HEK293 (cell line): ENCODE results near the gene NAALADL2.

Source experiments
- ATF2 ChIP-seq: fragments of 450-650 bp; formaldehyde crosslinking; IDR thresholded peaks from 2 replicates; pipeline ENCODE4 v1.5.1; 2016; ENCODE audit warnings: missing biosample characterization, missing genetic modification characterization, low read depth
- CTCF ChIP-seq: fragments of 450-650 bp; formaldehyde crosslinking; IDR thresholded peaks from 2 replicates; pipeline ENCODE4 v1.5.1; 2016; ENCODE audit warnings: missing biosample characterization, missing genetic modification characterization
- EGR2 ChIP-seq: fragments of 450-650 bp; formaldehyde crosslinking; IDR thresholded peaks from 2 replicates; pipeline ENCODE4 v1.5.1; 2016; ENCODE audit warnings: low read depth, missing biosample characterization, missing genetic modification characterization
- HOXA7 ChIP-seq: sonication (generic); formaldehyde crosslinking; IDR thresholded peaks from 2 replicates; pipeline ENCODE4 v1.8.1; 2022; ENCODE audit warnings: missing genetic modification reagents, borderline replicate concordance
- IKZF3 ChIP-seq: fragments of 450-650 bp; IDR thresholded peaks from 2 replicates; pipeline ENCODE4 v1.5.0; 2018; ENCODE audit warnings: missing biosample characterization, mild to moderate bottlenecking, missing genetic modification characterization, moderate library complexity
- REST ChIP-seq: fragments of 450-650 bp; formaldehyde crosslinking; IDR thresholded peaks from 2 replicates; pipeline ENCODE4 v1.5.1; 2016; ENCODE audit warnings: missing biosample characterization, missing genetic modification characterization
- SALL2 ChIP-seq: fragments of 450-650 bp; formaldehyde crosslinking; IDR thresholded peaks from 2 replicates; pipeline ENCODE4 v1.5.0; 2017; ENCODE audit warnings: missing biosample characterization, mild to moderate bottlenecking, missing genetic modification characterization, borderline replicate concordance
- ZNF391 ChIP-seq: fragments of 450-650 bp; formaldehyde crosslinking; IDR thresholded peaks from 2 replicates; pipeline ENCODE4 v1.5.1; 2016; ENCODE audit warnings: low read depth, missing biosample characterization, missing genetic modification characterization, borderline replicate concordance
- ZNF433 ChIP-seq: fragments of 450-650 bp; formaldehyde crosslinking; IDR thresholded peaks from 2 replicates; pipeline ENCODE4 v1.5.1; 2016; ENCODE audit warnings: missing biosample characterization, missing genetic modification characterization, low read depth
- ZNF555 ChIP-seq: fragments of 450-650 bp; formaldehyde crosslinking; conservative IDR thresholded peaks from 2 replicates; pipeline ENCODE4 v1.5.1; 2017; ENCODE audit warnings: missing biosample characterization, mild to moderate bottlenecking, missing genetic modification characterization, inconsistent platforms
- ZNF558 ChIP-seq: fragments of 450-650 bp; formaldehyde crosslinking; IDR thresholded peaks from 2 replicates; pipeline ENCODE4 v1.5.1; 2016; ENCODE audit warnings: missing biosample characterization, missing genetic modification characterization
- ZNF626 ChIP-seq: fragments of 450-650 bp; sonication (Bioruptor Pico); formaldehyde crosslinking; IDR thresholded peaks from 2 replicates; pipeline ENCODE4 v1.5.1; 2018; ENCODE audit warnings: missing biosample characterization, missing genetic modification characterization, inconsistent platforms

GRCh38 chr3:175226444-175226843 is 367.3 kb downstream of the NAALADL2 start:
- no peak for TF ChIP-seq CTCF (tag by site-specific recombination)
- TF ChIP-seq ZNF555 (tag by site-specific recombination), result no peak
- TF ChIP-seq IKZF3, result no peak
- TF ChIP-seq ZNF558, result no peak
- TF ChIP-seq REST, result no peak
- TF ChIP-seq HOXA7 (CRISPR knock-in tag), result no peak
- no peak for TF ChIP-seq ZNF626 (tag by site-specific recombination)
- TF ChIP-seq ZNF433 (tag by site-specific recombination), result no peak
- TF ChIP-seq ATF2, result no peak
- TF ChIP-seq ZNF391 (tag by site-specific recombination), result no peak
- no peak for TF ChIP-seq SALL2 (tag by site-specific recombination)
- no peak for TF ChIP-seq EGR2 (tag by site-specific recombination)
